ENCODE measurements around the gene CD248. TPM values are rescaled to one million over a fixed set of nuclear protein-coding genes. Genes with fewer than 3 reads are reported as not detected.

Gene CD248
- total RNA-seq, 6 experiments from 2014 or later, result 437 to 739 (median 687) TPM

DNA sequence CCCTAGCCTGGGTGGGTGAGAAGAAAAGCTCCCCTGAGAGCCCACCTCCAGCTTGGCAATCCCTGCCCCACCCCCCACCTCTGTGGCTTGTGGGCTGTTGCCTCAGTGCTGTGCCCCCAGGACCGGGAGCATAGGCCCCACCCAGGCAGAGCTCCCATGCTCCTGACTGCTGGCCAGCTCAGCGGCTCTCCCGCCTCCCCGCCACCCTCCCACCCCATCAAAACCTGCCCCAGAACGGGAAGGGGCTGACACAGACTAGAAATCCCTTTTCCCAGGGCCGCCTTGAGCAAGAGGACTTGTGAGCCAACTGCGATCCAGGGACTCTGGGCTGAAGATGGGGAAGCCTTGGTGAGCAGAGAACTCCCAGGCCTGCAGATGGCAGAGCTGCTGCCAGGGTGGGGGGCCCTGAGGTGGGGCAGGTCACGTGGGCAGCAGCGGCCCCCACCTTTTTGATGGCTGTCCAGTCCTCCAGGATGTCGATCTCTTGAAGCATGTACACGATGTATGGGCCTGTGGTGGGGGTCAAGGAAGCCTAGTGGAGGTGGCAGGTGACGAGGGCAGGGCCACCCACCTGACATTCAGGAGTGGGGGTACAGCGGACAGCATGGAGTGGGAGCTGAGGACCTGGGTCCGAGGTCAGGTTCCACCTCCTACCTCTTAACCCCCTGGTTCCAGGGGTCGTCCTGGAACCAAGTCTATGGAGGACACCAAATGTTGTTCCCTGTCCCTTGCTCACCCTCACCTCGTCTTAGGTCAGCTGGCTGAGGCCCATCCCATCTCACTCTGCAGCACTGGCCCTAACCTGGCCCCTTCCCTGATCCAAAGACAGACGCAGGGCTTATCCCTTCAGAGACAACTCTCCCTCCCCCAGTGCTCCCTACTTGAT, 21.7 kb upstream of the CD248 start:
- Mint-ChIP-seq H3K36me3 (ENCODE audit: low read depth) (peaks cover 34% of the 10 kb centered on the region), H3K4me3 (peak overlapping the region; percentile 18; the same call in 1 of the 2 replicates), H3K27ac (peak overlapping the region; percentile 100), H3K27me3 (ENCODE audit: insufficient read depth) (peaks cover 14% of the 10 kb centered on the region), H3K9me3 (no peaks in the 10 kb centered on the region), H3K4me1 (ENCODE audit: low read depth) (peaks cover 53% of the 10 kb centered on the region)
- TF ChIP-seq, protein P1, sequence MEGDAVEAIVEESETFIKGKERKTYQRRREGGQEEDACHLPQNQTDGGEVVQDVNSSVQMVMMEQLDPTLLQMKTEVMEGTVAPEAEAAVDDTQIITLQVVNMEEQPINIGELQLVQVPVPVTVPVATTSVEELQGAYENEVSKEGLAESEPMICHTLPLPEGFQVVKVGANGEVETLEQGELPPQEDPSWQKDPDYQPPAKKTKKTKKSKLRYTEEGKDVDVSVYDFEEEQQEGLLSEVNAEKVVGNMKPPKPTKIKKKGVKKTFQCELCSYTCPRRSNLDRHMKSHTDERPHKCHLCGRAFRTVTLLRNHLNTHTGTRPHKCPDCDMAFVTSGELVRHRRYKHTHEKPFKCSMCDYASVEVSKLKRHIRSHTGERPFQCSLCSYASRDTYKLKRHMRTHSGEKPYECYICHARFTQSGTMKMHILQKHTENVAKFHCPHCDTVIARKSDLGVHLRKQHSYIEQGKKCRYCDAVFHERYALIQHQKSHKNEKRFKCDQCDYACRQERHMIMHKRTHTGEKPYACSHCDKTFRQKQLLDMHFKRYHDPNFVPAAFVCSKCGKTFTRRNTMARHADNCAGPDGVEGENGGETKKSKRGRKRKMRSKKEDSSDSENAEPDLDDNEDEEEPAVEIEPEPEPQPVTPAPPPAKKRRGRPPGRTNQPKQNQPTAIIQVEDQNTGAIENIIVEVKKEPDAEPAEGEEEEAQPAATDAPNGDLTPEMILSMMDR (IDR thresholded peaks at IDR 0.05), result no peak
- DNase-seq, result no peak

DNA sequence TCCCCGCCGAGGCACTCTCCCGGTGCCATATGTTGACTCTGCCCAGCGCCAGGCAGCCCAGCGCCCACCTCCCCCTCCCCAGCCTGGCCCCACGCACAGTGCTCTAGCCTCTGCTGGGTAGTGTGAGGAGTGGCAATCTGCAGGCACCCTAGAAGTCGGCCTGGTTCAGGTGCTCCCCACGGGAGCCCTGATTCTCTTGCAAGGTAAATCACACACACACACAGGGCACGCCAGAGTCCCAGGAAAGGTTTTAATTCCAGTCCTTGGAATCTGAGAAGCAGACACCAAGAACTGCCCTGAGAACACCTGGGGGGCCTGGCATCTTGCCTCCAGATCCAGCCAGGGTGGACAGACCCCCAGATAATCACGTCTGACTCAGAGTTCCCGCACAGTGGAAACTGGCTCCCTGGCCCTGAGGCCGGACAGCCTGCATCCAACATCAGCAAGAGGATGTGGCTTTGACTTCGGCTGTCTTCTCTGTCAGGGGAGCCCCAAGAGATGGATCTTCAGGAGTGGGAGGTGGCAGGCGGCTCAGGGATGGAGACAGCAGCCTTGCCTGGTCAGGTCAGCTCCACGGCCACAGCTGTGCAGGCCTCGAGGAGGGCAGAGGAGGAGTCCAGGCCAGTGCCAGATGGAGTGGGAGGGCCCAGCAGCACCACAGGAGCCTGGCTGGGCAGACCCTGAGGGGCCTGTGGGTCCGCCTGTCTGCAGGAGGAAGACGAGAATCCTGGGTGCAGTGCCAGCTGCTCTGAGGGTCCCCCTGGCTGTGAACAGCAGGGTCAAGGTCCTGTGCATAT, 20.5 kb upstream of the CD248 start:
- H3K27ac Mint-ChIP-seq, result peak overlapping the region; percentile 100
- peak; percentile 44 for DNase-seq
- no peaks in the 10 kb centered on the region for H3K9me3 Mint-ChIP-seq
- H3K4me3 Mint-ChIP-seq, result peak overlapping the region; percentile 73
- peaks cover 30% of the 10 kb centered on the region for H3K36me3 Mint-ChIP-seq (ENCODE audit: low read depth)
- peaks cover 41% of the 10 kb centered on the region for H3K4me1 Mint-ChIP-seq (ENCODE audit: low read depth)
- TF ChIP-seq, protein P1 (IDR thresholded peaks at IDR 0.05), result peak; percentile 28; the same call in 1 of the 2 replicates
- peaks cover 14% of the 10 kb centered on the region for H3K27me3 Mint-ChIP-seq (ENCODE audit: insufficient read depth)

DNA sequence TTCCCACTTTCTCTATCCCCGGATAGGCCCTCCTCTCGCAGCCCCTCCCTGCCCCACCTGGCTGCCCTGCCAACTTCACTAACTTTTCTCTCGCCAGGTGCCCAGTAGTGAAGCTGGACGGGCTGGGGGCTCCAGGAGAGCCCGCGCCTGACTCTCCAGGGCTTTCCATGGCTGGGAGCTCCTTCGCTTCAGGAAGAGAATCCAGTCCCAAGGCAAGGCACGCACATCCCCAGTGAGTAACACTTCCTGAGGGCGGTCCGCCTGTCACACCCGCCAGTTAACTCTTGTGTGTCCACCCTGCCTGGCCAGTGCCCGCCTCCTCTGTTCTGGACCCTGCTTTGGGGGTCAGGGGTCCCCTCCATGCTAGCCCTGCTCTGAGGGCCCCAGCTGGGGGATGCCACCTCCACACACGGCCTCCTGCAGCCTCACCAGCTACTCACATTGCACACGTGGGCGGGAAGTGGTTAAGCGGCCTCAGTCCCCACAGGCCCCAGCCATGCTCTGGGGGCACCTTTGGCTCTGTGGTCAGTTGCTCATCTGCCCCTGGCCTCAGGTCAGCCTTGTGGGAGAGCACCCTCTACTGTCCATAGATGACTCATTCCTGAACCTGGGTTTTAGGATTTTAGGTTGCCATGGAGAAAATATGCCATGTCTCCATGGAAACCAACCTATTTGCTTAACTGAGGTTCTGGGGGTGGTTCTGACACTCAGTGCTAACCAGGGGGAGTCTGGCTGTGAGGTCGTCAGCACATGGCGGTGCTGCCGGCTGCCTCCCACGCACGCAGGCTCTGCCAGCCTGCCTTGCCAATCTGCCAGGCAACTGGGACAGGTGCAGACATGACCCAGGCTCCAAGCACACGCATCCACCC, 19.6 kb upstream of the CD248 start, which contains the start of gene RIN1:
TSS of gene RIN1 (minus strand) at position 201 of the 869 bp plus-strand sequence. CDS start at position 169, 32 bp downstream.
- H3K36me3 Mint-ChIP-seq (ENCODE audit: low read depth), result peaks cover 23% of the 10 kb centered on the region
- H3K4me1 Mint-ChIP-seq (ENCODE audit: low read depth), result peaks cover 33% of the 10 kb centered on the region
- TF ChIP-seq, protein P1 (IDR thresholded peaks at IDR 0.05), result peak; percentile 73

DNA sequence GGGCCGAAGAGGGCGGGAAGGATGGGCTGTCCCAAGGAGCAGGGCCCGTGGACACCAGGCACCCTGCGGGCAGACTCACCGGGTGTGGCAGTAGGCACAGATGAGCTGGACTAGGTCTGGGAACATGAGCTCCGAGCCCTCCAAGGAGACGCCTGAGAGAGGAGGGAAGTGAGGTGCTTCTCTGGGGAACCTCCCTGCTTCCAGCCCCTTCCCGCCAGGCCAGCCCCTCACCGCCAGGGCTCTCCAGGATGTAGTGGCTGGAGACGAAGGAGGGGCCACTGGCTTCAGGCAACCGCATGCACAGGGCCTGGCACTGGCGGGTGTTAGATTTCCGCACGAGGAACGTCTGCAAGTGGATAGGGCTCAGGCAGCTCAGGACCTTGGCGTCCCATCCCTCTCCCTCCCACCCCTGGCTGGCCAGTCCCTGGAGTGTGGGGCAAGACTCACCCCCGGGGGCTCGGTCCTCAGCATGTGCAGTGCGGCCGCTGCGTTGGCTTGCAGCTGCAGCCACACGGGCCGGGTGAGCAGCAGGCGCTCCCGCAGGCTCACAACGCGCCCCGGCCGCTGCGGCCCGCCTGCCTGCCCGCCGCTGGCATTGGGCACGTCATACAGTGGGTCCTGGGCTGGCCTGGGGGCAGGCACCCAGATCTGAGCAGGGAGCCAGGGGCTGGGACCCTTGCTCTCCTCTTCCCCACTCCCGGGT, 18.8 kb upstream of the CD248 start:
- H3K36me3 Mint-ChIP-seq (ENCODE audit: low read depth), result peaks cover 19% of the 10 kb centered on the region
- H3K27me3 Mint-ChIP-seq (ENCODE audit: insufficient read depth), result peaks cover 15% of the 10 kb centered on the region
- peak overlapping the region; percentile 99 for H3K4me3 Mint-ChIP-seq
- TF ChIP-seq, protein P1 (IDR thresholded peaks at IDR 0.05), result no peak
- DNase-seq, result peak; percentile 63
- peak overlapping the region; percentile 100 for H3K27ac Mint-ChIP-seq
- H3K4me1 Mint-ChIP-seq (ENCODE audit: low read depth), result peaks cover 32% of the 10 kb centered on the region
- H3K9me3 Mint-ChIP-seq, result no peaks in the 10 kb centered on the region

More for the DNA sequence above, 19.6 kb upstream of the CD248 start, which contains the start of gene RIN1:
- H3K9me3 Mint-ChIP-seq, result no peaks in the 10 kb centered on the region
- peak within 1 kb of the TSS; percentile 99 for H3K4me3 Mint-ChIP-seq
- peak; percentile 100 for DNase-seq
- peak within 1 kb of the TSS; percentile 100 for H3K27ac Mint-ChIP-seq
- H3K27me3 Mint-ChIP-seq (ENCODE audit: insufficient read depth), result peaks cover 14% of the 10 kb centered on the region

All from HFFc6 (cell line).